Activated naive CD4-positive, alpha-beta T cell treated with anti-CD3 and anti-CD28 coated beads for 36 hours (primary cell): ENCODE data around the gene PSMB8. TPM values are rescaled to one million over a fixed set of nuclear protein-coding genes. Genes with fewer than 3 reads are reported as not detected.
"Not testable (repeated sequence)": the region's sequence is repeated elsewhere in the genome, so short reads cannot be mapped to it uniquely, and the experiment has no call there.

ENCODE experiments used
- CTCF ChIA-PET: fragments of 350-600 bp; sonication (Branson Sonifier 250); formaldehyde crosslinking; loops from one replicate; lab custom pipeline; 2021; ENCODE audit warnings: antibody characterized with exemption; lab: Charles Lee
- DNase-seq: peaks from one replicate; pipeline ENCODE4 v3.0.0-alpha.2; 2020
- H3K27ac Mint-ChIP-seq: one replicate; pipeline ENCODE4 v1.8.0; 2021; ENCODE audit warnings: mild to moderate bottlenecking, mixed read lengths
- H3K27me3 Mint-ChIP-seq: one replicate; pipeline ENCODE4 v1.8.0; 2021; ENCODE audit warnings: low read depth, mixed read lengths
- H3K36me3 Mint-ChIP-seq: one replicate; pipeline ENCODE4 v1.8.0; 2021; ENCODE audit warnings: low read depth, mixed read lengths
- H3K4me1 Mint-ChIP-seq: one replicate; pipeline ENCODE4 v1.8.0; 2021; ENCODE audit warnings: low read depth, mixed read lengths
- H3K4me3 Mint-ChIP-seq: one replicate; pipeline ENCODE4 v1.8.0; 2021; ENCODE audit warnings: mild to moderate bottlenecking, moderate library complexity, mixed read lengths
- H3K9me3 Mint-ChIP-seq: one replicate; pipeline ENCODE4 v1.8.0; 2021; ENCODE audit warnings: mixed read lengths
- intact Hi-C: fragments of 100-400 bp; cut with micrococcal nuclease; formaldehyde crosslinking; loops from one replicate; pipeline ENCODE4 v1.15.1; 2023
- total RNA-seq, 2 experiments: library from RNA; stranded (reverse); gene quantifications; one replicate each; pipeline ENCODE4 v1.2.3, GENCODE V29; 2021

PSMB8 gene
- 100 to 1,000 TPM; 286 to 308 TPM for total RNA-seq

DNA sequence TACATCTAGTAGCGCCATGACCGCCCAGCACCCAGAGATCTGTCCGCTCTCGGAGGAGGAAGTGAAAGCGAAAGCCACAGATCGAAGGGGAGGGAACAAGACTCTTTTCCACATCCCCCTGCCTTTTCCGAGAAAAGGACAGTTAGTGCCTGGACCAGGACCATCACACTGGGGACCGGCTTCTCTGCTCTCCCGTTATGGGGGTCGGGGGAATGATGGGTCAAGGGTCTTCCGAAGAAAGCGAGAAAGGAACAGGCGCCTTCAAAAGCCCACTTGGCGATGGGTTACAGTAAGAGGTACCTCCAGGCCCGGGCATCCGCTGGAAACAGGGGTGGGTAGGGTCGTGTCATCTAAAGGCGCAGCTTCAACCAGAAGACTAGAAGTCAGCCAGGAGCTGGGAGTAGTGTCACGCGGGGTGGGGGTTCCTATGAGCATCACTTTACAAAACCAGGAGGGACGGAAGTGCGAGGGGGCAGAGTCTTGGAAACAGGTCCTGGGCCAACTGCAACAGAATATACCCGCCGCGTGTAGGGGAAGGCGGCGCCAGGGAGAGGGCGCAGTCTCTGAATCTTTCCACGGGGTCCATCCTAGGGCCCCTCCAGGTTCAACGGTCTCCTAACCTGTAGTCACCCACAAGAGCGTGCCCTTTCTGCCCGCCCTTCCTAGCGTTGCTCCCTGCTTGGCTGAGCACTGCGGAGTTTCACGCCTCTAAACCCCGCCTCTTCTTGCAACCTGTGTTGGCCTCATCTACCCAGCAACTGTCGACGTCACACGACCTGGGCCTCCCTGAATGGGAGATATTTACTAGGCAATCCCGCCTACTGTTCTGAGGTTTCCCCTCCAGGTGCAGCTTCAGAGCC, at the start of gene PSMB8:
TSS of gene PSMB8 (minus strand) at position 69 of the 860 bp plus-strand sequence. CDS start at position 18, 51 bp downstream.
- H3K27ac Mint-ChIP-seq = peak within 1 kb of the TSS; percentile 99
- H3K36me3 Mint-ChIP-seq = peaks cover 87% of the 10 kb centered on the region
- peaks cover 71% of the 10 kb centered on the region for H3K4me1 Mint-ChIP-seq
- CTCF ChIA-PET = interaction anchor here (0.5 to 10.6 kb wide), 8 partner anchors 10 to 140 kb away, joined by 3 to 204 read pairs (median 4); partner anchors contain the start of genes BRD2, HLA-DMA, PSMB9 and TAP1
- H3K4me3 Mint-ChIP-seq = peak within 1 kb of the TSS; percentile 98
- H3K9me3 Mint-ChIP-seq = no peaks in the 10 kb centered on the region
- DNase-seq = peak; percentile 100
- intact Hi-C loops = loop anchor here (1.0 to 10.0 kb wide), 10 partner anchors 9 to 1179 kb away; partner anchors contain the start of genes AGPAT1, C6orf47, CLIC1 and CSNK2B
- no peaks in the 10 kb centered on the region for H3K27me3 Mint-ChIP-seq

- Mint-ChIP-seq H3K36me3 (peaks cover 5% of the 10 kb centered on the region), H3K27me3 (no peaks in the 10 kb centered on the region), H3K27ac (no peak overlapping the region), H3K9me3 (no peaks in the 10 kb centered on the region), H3K4me1 (peaks cover 16% of the 10 kb centered on the region), H3K4me3 (no peak overlapping the region)
- CTCF ChIA-PET = interaction anchor here (0.9 kb wide), 2 partner anchors 64 to 94 kb away, joined by 4 to 6 read pairs; no protein-coding TSS in a partner anchor
- intact Hi-C loops = no loop called here
- no peak for DNase-seq
These were observed 47.0 kb upstream of the PSMB8 start for GRCh38 chr6:32890831-32891230.

- intact Hi-C loops = no loop called here
- peaks cover 7% of the 10 kb centered on the region for H3K4me1 Mint-ChIP-seq
- no peak for DNase-seq
These were observed 45.7 kb upstream of the PSMB8 start for GRCh38 chr6:32889533-32889932.

GRCh38 chr6:32888576-32888975, 44.7 kb upstream of the PSMB8 start:
- Mint-ChIP-seq H3K36me3 (no peaks in the 10 kb centered on the region), H3K27me3 (no peaks in the 10 kb centered on the region), H3K27ac (no peak overlapping the region), H3K4me3 (no peak overlapping the region), H3K4me1 (peaks cover 4% of the 10 kb centered on the region), H3K9me3 (no peaks in the 10 kb centered on the region)
- no peak for DNase-seq
- CTCF ChIA-PET = interaction anchor here (0.6 to 1.3 kb wide), 2 partner anchors 17 to 96 kb away, joined by 3 to 7 read pairs; no protein-coding TSS in a partner anchor
- intact Hi-C loops = no loop called here

More at GRCh38 chr6:32889533-32889932, 45.7 kb upstream of the PSMB8 start:
- Mint-ChIP-seq H3K36me3 (no peaks in the 10 kb centered on the region), H3K27me3 (no peaks in the 10 kb centered on the region), H3K9me3 (no peaks in the 10 kb centered on the region), H3K4me3 (no peak overlapping the region), H3K27ac (no peak overlapping the region)
- CTCF ChIA-PET = no interaction called here

DNA sequence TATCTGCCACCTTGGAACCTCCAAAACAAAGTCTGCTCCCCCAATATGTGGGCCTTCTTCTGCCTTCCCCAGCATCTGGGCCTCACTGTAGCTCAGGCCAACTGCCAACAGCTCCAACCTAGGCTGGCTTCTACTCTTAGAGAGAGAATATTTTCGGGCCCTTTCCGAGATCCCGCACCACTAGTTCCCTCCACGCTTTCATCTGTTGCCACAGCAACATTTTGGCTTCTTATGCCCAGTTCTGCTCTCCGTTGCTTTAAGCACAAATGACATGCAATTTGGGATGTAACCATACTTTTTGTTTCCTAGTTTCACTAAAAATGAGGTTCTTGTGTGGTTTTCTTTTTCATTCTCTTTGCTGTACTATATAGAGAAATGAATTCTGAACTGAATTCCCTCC, 43.8 kb upstream of the PSMB8 start:
- Mint-ChIP-seq H3K27me3 (no peaks in the 10 kb centered on the region), H3K4me3 (no peak overlapping the region), H3K27ac (no peak overlapping the region), H3K36me3 (no peaks in the 10 kb centered on the region), H3K4me1 (peaks cover 4% of the 10 kb centered on the region), H3K9me3 (no peaks in the 10 kb centered on the region)
- no peak for DNase-seq
- intact Hi-C loops = no loop called here
- CTCF ChIA-PET = interaction anchor here (1.3 to 2.7 kb wide), 3 partner anchors 56 to 97 kb away, joined by 4 to 25 read pairs (median 7); partner anchors contain the start of gene HLA-DMA

GRCh38 chr6:32886681-32887383, 43.0 kb upstream of the PSMB8 start:
- no peak overlapping the region for H3K27ac Mint-ChIP-seq
- H3K36me3 Mint-ChIP-seq = no peaks in the 10 kb centered on the region
- H3K27me3 Mint-ChIP-seq = no peaks in the 10 kb centered on the region
- no peak overlapping the region for H3K4me3 Mint-ChIP-seq
- CTCF ChIA-PET = interaction anchor here (0.9 to 5.8 kb wide), 12 partner anchors 18 to 101 kb away, joined by 3 to 70 read pairs (median 6); partner anchors contain the start of gene HLA-DMA
- DNase-seq = no peak
- no peaks in the 10 kb centered on the region for H3K9me3 Mint-ChIP-seq
- intact Hi-C loops = no loop called here
- peaks cover 8% of the 10 kb centered on the region for H3K4me1 Mint-ChIP-seq

- DNase-seq = no peak
- Mint-ChIP-seq H3K4me1 (peaks cover 9% of the 10 kb centered on the region), H3K4me3 (no peak overlapping the region), H3K27me3 (no peaks in the 10 kb centered on the region), H3K36me3 (no peaks in the 10 kb centered on the region), H3K9me3 (no peaks in the 10 kb centered on the region), H3K27ac (no peak overlapping the region)
- CTCF ChIA-PET = interaction anchor here (0.5 to 5.8 kb wide), 23 partner anchors 9 to 619 kb away, joined by 3 to 70 read pairs (median 5); partner anchors contain the start of gene HLA-DMA
- intact Hi-C loops = loop anchor here (1.0 kb wide), 3 partner anchors 63 to 99 kb away; partner anchors contain the start of gene HLA-DMA
These were observed 41.9 kb upstream of the PSMB8 start for GRCh38 chr6:32885698-32886286.

DNA sequence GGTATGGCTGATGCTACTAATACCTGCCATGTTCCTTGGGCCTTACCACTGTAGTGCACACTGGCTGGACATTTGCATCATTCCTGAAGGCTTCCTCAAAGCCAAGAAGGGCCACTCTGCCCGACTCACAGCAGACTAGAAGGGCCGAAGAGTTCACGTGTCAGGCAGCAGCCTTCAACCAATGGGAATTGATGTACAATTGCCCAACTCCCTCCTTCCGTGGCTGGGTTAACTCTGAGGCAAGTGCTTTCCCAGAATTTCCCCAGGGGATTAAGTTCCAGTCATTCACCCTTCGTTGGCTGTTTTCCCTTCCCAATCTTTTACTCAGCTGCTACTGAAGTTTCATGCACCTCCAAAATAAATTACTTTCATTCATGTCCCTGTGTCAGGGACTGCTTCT, 39.9 kb upstream of the PSMB8 start:
- intact Hi-C loops = no loop called here
- no peak for DNase-seq
- H3K27ac Mint-ChIP-seq = no peak overlapping the region
- no peak overlapping the region for H3K4me3 Mint-ChIP-seq
- peaks cover 9% of the 10 kb centered on the region for H3K4me1 Mint-ChIP-seq
- no peaks in the 10 kb centered on the region for H3K9me3 Mint-ChIP-seq
- no peaks in the 10 kb centered on the region for H3K27me3 Mint-ChIP-seq
- CTCF ChIA-PET = interaction anchor here (1.0 to 5.8 kb wide), 2 partner anchors 50 to 101 kb away, joined by 3 to 70 read pairs; no protein-coding TSS in a partner anchor
- no peaks in the 10 kb centered on the region for H3K36me3 Mint-ChIP-seq

GRCh38 chr6:32882879-32883250, 39.0 kb upstream of the PSMB8 start:
- H3K4me3 Mint-ChIP-seq = no peak overlapping the region
- CTCF ChIA-PET = interaction anchor here (1.0 to 5.8 kb wide), 6 partner anchors 9 to 102 kb away, joined by 3 to 70 read pairs (median 5); partner anchors contain the start of genes HLA-DMA and TAP2
- H3K36me3 Mint-ChIP-seq = no peaks in the 10 kb centered on the region
- intact Hi-C loops = no loop called here
- DNase-seq = no peak
- no peaks in the 10 kb centered on the region for H3K27me3 Mint-ChIP-seq
- H3K9me3 Mint-ChIP-seq = no peaks in the 10 kb centered on the region
- peaks cover 9% of the 10 kb centered on the region for H3K4me1 Mint-ChIP-seq
- no peak overlapping the region for H3K27ac Mint-ChIP-seq

DNA sequence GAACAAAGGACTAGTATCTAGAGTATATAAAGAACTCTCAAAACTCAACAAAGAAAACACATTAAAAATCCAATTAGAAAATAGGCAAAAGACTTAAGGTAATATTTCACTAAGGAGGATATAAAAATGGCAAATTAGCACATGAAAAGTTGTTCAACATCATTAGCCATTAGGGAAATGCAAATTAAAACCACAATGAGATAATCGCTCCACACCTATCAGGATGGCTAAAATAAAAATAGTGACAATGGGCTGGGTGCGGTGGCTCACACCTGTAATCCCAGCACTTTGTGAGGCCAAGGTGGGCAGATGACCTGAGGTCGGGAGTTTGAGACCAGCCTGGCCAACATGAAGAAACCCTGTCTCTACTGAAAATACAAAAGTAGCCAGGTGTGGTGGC, 37.1 kb upstream of the PSMB8 start:
- intact Hi-C loops, H3K4me3 Mint-ChIP-seq, DNase-seq, H3K9me3 Mint-ChIP-seq, H3K36me3 Mint-ChIP-seq, H3K27me3 Mint-ChIP-seq, H3K27ac Mint-ChIP-seq: not testable (repeated sequence)
- peaks cover 12% of the 10 kb centered on the region for H3K4me1 Mint-ChIP-seq
- CTCF ChIA-PET = interaction anchor here (0.6 to 3.3 kb wide), 5 partner anchors 13 to 112 kb away, joined by 3 to 15 read pairs (median 3); no protein-coding TSS in a partner anchor

GRCh38 chr6:32879691-32880090, 35.8 kb upstream of the PSMB8 start:
- H3K4me3 Mint-ChIP-seq = no peak overlapping the region
- no peak for DNase-seq
- no peak overlapping the region for H3K27ac Mint-ChIP-seq
- H3K4me1 Mint-ChIP-seq = peaks cover 12% of the 10 kb centered on the region
- no peaks in the 10 kb centered on the region for H3K27me3 Mint-ChIP-seq
- intact Hi-C loops = no loop called here
- CTCF ChIA-PET = interaction anchor here (0.6 to 3.3 kb wide), 5 partner anchors 11 to 480 kb away, joined by 3 to 15 read pairs (median 5); no protein-coding TSS in a partner anchor
- H3K36me3 Mint-ChIP-seq = no peaks in the 10 kb centered on the region
- no peaks in the 10 kb centered on the region for H3K9me3 Mint-ChIP-seq
